DND-41 (cell line): ENCODE data around the gene AR.

Experiments
- ATAC-seq: fragments of 200-7000 bp; cut with Tn5 transposase; 3 replicates; pipeline ENCODE4 v1.9.1; 2021; ENCODE audit warnings: low read depth; ENCODE audit not compliant: insufficient read depth
- DNase-seq: peaks from one replicate; pipeline ENCODE4 v3.0.0-alpha.2; 2020
- H2AFZ ChIP-seq: 2 replicates; pipeline ENCODE4 v1.6.0; 2012; ENCODE audit warnings: low read depth, low read length
- H3K27ac ChIP-seq: 2 replicates; pipeline ENCODE4 v1.5.1; 2012; ENCODE audit warnings: low read length, inconsistent platforms
- H3K27me3 ChIP-seq: fragments of 200-600 bp; sonication (generic); 2 replicates; pipeline ENCODE4 v1.6.0; 2012; ENCODE audit warnings: low read length, mild to moderate bottlenecking, inconsistent platforms; ENCODE audit not compliant: insufficient read depth, poor library complexity
- H3K36me3 ChIP-seq: 2 replicates; pipeline ENCODE4 v1.5.1; 2012; ENCODE audit warnings: low read length, inconsistent platforms; ENCODE audit not compliant: insufficient read depth
- H3K4me1 ChIP-seq: 2 replicates; pipeline ENCODE4 v1.5.1; 2012; ENCODE audit warnings: mild to moderate bottlenecking, low read length; ENCODE audit not compliant: insufficient read depth
- H3K4me2 ChIP-seq: 2 replicates; pipeline ENCODE4 v1.6.0; 2012; ENCODE audit warnings: mild to moderate bottlenecking, moderate library complexity, low read length, inconsistent platforms; ENCODE audit not compliant: insufficient read depth
- H3K4me3 ChIP-seq, 2 experiments: fragments of 200-600 bp in 1 of 2; shearing (Covaris generic) in 1 of 2; 2 replicates each; pipeline ENCODE4 v1.5.1; 2012 to 2016; ENCODE audit warnings: inconsistent platforms in 2 of 2, low read length in 2 of 2, mild to moderate bottlenecking in 2 of 2, low read depth in 1 of 2, moderate library complexity in 1 of 2
- H3K79me2 ChIP-seq: 2 replicates; pipeline ENCODE4 v1.6.0; 2012; ENCODE audit warnings: low read length, inconsistent platforms; ENCODE audit not compliant: insufficient read depth
- H3K9ac ChIP-seq: 2 replicates; pipeline ENCODE4 v1.6.0; 2012; ENCODE audit warnings: low read depth, mild to moderate bottlenecking, inconsistent platforms, low read length, moderate library complexity
- H3K9me3 ChIP-seq: 2 replicates; pipeline ENCODE4 v1.5.1; 2012; ENCODE audit warnings: low read length, moderate library complexity, mild to moderate bottlenecking, inconsistent platforms; ENCODE audit not compliant: insufficient read depth, severe bottlenecking
- H4K20me1 ChIP-seq: 2 replicates; pipeline ENCODE4 v1.6.0; 2012; ENCODE audit warnings: low read length; ENCODE audit not compliant: insufficient read depth
- CTCF ChIP-seq: IDR thresholded peaks from 2 replicates; pipeline ENCODE4 v1.5.1; 2012; ENCODE audit warnings: borderline replicate concordance, low read length, moderate library complexity, mild to moderate bottlenecking; ENCODE audit not compliant: poor library complexity, severe bottlenecking; ENCODE audit errors: extremely low read depth
- EZH2 ChIP-seq: IDR thresholded peaks from 3 replicates; pipeline ENCODE4 v1.6.1; 2012; ENCODE audit warnings: borderline replicate concordance, low read depth, mild to moderate bottlenecking, moderate library complexity, low read length, inconsistent platforms; ENCODE audit not compliant: severe bottlenecking

AR gene

GRCh38 chrX:67718926-67719325 lies 175.1 kb downstream of the AR start:
- H2AFZ ChIP-seq: no peak overlapping the region
- no peak for ATAC-seq
- no peaks in the 10 kb centered on the region for H3K36me3 ChIP-seq
- H3K4me1 ChIP-seq: no peaks in the 10 kb centered on the region
- TF ChIP-seq EZH2 (no peak), CTCF (no peak)
- DNase-seq: no peak
- H3K27me3 ChIP-seq: no peaks in the 10 kb centered on the region
- no peak overlapping the region for H3K4me2 ChIP-seq
- no peaks in the 10 kb centered on the region for H4K20me1 ChIP-seq
- H3K4me3 ChIP-seq: no peak overlapping the region
- no peak overlapping the region for H3K9ac ChIP-seq
- no peak overlapping the region for H3K27ac ChIP-seq
- H3K79me2 ChIP-seq: no peaks in the 10 kb centered on the region
- no peaks in the 10 kb centered on the region for H3K9me3 ChIP-seq

GRCh38 chrX:67720344-67720743 lies 176.5 kb downstream of the AR start:
- H3K9me3 ChIP-seq: no peaks in the 10 kb centered on the region
- no peak for DNase-seq
- TF ChIP-seq EZH2 (no peak), CTCF (no peak)

GRCh38 chrX:67721321-67721720 lies 177.5 kb downstream of the AR start:
- no peak overlapping the region for H2AFZ ChIP-seq
- no peak overlapping the region for H3K27ac ChIP-seq
- no peak overlapping the region for H3K4me2 ChIP-seq
- no peaks in the 10 kb centered on the region for H4K20me1 ChIP-seq
- H3K79me2 ChIP-seq: no peaks in the 10 kb centered on the region
- ATAC-seq: no peak
- no peaks in the 10 kb centered on the region for H3K4me1 ChIP-seq
- H3K4me3 ChIP-seq: no peak overlapping the region
- H3K9ac ChIP-seq: no peak overlapping the region
- no peaks in the 10 kb centered on the region for H3K36me3 ChIP-seq
- DNase-seq: no peak
- no peaks in the 10 kb centered on the region for H3K9me3 ChIP-seq
- no peaks in the 10 kb centered on the region for H3K27me3 ChIP-seq
- TF ChIP-seq EZH2: no peak
- TF ChIP-seq CTCF: no peak

More at GRCh38 chrX:67720344-67720743, 176.5 kb downstream of the AR start:
- Histone ChIP-seq H3K27me3 (no peaks in the 10 kb centered on the region), H3K79me2 (no peaks in the 10 kb centered on the region), H3K27ac (no peak overlapping the region), H3K36me3 (no peaks in the 10 kb centered on the region), H3K4me2 (no peak overlapping the region), H2AFZ (no peak overlapping the region), H3K4me3 (no peak overlapping the region), H3K9ac (no peak overlapping the region), H3K4me1 (no peaks in the 10 kb centered on the region), H4K20me1 (no peaks in the 10 kb centered on the region)
- ATAC-seq: no peak
